SK-N-SH (cell line): Measurements from ENCODE around the gene FNDC10.

Experiments
- EP300 ChIP-seq, 2 experiments: IDR thresholded peaks; 2 replicates each; pipeline versions ENCODE4 v1.4.0 to v1.6.1; 2012; ENCODE audit warnings: borderline replicate concordance in 1 of 2, low read depth in 1 of 2, low read length in 1 of 2
- EZH2phosphoT487 ChIP-seq: fragments of 200-600 bp; sonication (generic); IDR thresholded peaks from 2 replicates; pipeline ENCODE4 v1.6.1; 2017; ENCODE audit warnings: low read depth, mixed run types, mild to moderate bottlenecking, antibody characterized with exemption, moderate library complexity, borderline replicate concordance
- GABPA ChIP-seq: IDR thresholded peaks from 2 replicates; pipeline ENCODE4 v1.4.0; 2012; ENCODE audit warnings: low read depth, mild to moderate bottlenecking
- NFIC ChIP-seq: IDR thresholded peaks from 2 replicates; pipeline ENCODE4 v1.4.0; 2012; ENCODE audit warnings: borderline replicate concordance
- NRF1 ChIP-seq: IDR thresholded peaks from 2 replicates; pipeline ENCODE4 v1.6.1; 2012; ENCODE audit warnings: low read depth, mild to moderate bottlenecking, low read length
- PBX3 ChIP-seq: IDR thresholded peaks from 2 replicates; pipeline ENCODE4; 2012
- POLR2AphosphoS5 ChIP-seq: IDR thresholded peaks from 2 replicates; pipeline ENCODE4 v1.6.1; 2012; ENCODE audit warnings: low read depth, low read length
- RAD21 ChIP-seq: IDR thresholded peaks from 2 replicates; pipeline ENCODE4 v1.6.1; 2012; ENCODE audit warnings: mild to moderate bottlenecking, low read length
- RFX5 ChIP-seq: IDR thresholded peaks from 2 replicates; pipeline ENCODE4 v1.6.1; 2012; ENCODE audit warnings: mild to moderate bottlenecking, improper control_type of control experiment, low read length
- RXRA ChIP-seq: IDR thresholded peaks from 2 replicates; pipeline ENCODE4 v1.4.0; 2012; ENCODE audit warnings: low read depth, mild to moderate bottlenecking, borderline replicate concordance
- TCF12 ChIP-seq: IDR thresholded peaks from 2 replicates; pipeline ENCODE4 v1.4.0; 2012
- YY1 ChIP-seq: IDR thresholded peaks from 2 replicates; pipeline ENCODE4 v1.4.0; 2012; ENCODE audit warnings: low read depth, mild to moderate bottlenecking
- TF ChIP-seq, protein P1 (sequence below): fragments of 200-600 bp; sonication (generic); IDR thresholded peaks from 2 replicates; pipeline ENCODE4 v1.6.1; 2017; ENCODE audit warnings: antibody characterized with exemption, mild to moderate bottlenecking, moderate library complexity
- TF ChIP-seq, protein P2 (sequence below): IDR thresholded peaks from 2 replicates; pipeline ENCODE4 v1.4.0; 2012; ENCODE audit warnings: low read depth

GRCh38 chr1:1554926-1555915 lies 44.7 kb downstream of the FNDC10 start:
- no peak for TF ChIP-seq GABPA
- TF ChIP-seq TCF12: no peak
- TF ChIP-seq EZH2phosphoT487: no peak
- TF ChIP-seq, protein P1, sequence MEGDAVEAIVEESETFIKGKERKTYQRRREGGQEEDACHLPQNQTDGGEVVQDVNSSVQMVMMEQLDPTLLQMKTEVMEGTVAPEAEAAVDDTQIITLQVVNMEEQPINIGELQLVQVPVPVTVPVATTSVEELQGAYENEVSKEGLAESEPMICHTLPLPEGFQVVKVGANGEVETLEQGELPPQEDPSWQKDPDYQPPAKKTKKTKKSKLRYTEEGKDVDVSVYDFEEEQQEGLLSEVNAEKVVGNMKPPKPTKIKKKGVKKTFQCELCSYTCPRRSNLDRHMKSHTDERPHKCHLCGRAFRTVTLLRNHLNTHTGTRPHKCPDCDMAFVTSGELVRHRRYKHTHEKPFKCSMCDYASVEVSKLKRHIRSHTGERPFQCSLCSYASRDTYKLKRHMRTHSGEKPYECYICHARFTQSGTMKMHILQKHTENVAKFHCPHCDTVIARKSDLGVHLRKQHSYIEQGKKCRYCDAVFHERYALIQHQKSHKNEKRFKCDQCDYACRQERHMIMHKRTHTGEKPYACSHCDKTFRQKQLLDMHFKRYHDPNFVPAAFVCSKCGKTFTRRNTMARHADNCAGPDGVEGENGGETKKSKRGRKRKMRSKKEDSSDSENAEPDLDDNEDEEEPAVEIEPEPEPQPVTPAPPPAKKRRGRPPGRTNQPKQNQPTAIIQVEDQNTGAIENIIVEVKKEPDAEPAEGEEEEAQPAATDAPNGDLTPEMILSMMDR: no peak
- TF ChIP-seq, protein P2, sequence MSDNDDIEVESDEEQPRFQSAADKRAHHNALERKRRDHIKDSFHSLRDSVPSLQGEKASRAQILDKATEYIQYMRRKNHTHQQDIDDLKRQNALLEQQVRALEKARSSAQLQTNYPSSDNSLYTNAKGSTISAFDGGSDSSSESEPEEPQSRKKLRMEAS: peak; percentile 33; the same call in 1 of the 2 replicates
- no peak for TF ChIP-seq RXRA
- TF ChIP-seq YY1: no peak
- TF ChIP-seq NFIC: no peak
- TF ChIP-seq RAD21: no peak
- no peak for TF ChIP-seq NRF1
- TF ChIP-seq RFX5: no peak
- no peak for TF ChIP-seq EP300 (IDR thresholded peaks at IDR 0.05; ENCODE audit: borderline replicate concordance in 1 of 2, low read depth in 1 of 2, low read length in 1 of 2)
- no peak for TF ChIP-seq POLR2AphosphoS5
- no peak for TF ChIP-seq PBX3
